Measurements from ENCODE around the gene FAM50A.

The FAM50A gene

DNA sequence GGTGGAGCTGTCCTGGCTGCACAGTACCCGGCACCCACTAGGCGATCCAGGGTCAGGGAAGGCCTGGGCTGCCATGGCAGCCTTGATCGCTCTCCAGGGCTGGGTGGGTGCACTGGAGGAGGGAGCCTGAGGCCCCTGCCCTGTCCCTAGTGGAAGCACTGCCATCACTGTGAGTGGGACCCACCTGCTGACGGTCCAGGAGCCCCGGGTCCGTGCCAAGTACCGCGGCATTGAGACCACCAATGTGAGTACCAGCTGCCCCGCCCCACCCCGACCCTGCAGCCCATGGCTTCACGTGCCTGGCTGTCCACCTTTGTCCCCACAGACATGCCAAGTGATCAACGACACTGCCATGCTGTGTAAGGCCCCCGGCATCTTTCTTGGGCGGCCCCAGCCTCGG, 23.0 kb downstream of the FAM50A start:
- DNase-seq = no peak

DNA sequence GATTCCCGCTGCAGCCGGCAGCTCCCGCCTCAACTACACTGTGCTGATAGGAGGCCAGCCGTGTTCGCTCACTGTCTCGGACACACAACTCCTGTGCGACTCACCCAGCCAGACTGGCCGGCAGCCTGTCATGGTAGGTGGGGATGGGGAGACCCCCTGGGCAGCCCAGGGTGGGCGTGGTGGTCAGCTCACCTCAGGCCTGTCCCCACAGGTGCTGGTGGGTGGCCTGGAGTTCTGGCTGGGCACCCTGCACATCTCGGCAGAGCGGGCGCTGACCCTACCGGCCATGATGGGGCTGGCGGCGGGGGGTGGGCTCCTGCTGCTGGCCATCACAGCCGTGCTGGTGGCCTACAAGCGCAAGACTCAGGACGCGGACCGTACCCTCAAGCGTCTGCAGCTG, 23.6 kb downstream of the FAM50A start:
- no peak for DNase-seq

DNA sequence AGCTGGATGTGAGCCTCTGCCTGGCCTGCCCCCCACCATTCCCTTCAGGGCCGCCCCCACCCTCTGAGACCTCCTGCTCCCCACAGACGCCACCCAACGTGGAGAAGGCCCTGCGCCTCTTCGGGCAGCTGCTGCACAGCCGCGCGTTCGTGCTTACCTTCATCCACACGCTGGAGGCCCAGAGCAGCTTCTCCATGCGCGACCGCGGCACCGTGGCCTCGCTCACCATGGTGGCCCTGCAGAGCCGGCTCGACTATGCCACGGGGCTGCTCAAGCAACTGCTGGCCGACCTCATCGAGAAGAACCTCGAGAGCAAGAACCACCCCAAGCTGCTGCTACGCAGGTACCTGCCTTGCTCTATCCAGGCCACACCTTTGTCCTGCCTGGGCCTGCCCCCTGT, 24.3 kb downstream of the FAM50A start:
- DNase-seq = no peak

DNA sequence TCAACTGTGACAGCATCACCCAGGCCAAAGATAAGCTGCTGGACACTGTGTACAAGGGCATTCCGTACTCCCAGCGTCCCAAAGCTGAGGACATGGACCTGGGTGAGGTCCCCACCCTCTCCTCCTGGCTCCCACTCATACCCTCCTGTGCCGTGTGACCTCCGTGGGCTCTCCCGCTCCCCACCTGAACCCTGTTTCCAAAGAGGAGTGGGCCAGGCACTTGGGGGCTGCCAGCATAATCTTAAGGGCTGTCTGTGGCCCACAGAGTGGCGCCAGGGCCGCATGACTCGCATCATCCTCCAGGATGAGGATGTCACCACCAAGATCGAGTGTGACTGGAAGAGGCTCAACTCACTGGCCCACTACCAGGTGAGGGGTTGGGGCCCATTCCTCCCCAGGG, 25.2 kb downstream of the FAM50A start:
- no peak for DNase-seq

DNA sequence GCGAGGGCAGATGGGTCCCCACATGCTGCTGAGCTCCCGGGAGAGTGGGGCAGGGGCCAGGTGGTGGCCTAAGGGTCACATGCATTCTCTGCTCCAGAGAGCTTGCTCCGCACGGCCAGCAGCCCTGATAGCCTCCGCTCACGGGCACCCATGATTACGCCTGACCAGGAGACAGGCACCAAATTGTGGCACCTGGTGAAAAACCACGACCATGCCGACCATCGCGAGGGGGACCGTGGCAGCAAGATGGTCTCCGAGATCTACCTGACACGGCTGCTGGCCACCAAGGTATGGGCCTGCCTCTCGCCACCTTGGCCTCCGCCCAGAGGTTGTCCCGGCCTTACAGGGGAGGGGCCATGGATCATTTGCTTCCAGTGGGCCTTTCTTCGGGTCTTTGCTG, 25.9 kb downstream of the FAM50A start:
- no peak for DNase-seq

- DNase-seq = no peak
Observed at GRCh38 chrX:154470434-154470833, 26.5 kb downstream of the FAM50A start.

DNA sequence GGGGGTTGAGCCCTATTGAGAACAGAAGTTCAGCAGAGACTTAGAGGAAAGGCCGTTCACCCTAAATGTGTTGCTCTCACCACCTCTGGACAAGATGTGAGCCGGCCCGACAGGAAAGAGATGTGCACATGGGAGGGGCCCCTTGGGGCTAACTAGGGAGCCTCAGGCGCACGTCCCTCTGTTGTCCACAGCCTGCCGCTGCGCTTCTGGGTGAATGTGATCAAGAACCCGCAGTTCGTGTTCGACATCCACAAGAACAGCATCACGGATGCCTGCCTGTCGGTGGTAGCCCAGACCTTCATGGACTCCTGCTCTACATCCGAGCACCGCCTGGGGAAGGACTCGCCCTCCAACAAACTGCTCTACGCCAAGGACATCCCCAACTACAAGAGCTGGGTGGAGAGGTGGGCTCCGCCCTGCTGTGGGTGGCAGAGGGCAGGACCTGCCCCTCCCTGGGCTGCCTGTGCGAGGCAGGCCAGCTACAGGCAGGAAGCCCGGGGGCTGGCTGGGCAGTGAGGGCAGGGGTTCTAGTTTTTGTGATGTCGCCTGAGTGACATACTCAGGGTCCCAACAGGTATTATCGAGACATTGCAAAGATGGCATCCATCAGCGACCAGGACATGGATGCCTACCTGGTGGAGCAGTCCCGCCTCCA, 27.1 kb downstream of the FAM50A start:
- no peak for DNase-seq

- DNase-seq = no peak
Observed at GRCh38 chrX:154471839-154472684, 28.1 kb downstream of the FAM50A start.

DNA sequence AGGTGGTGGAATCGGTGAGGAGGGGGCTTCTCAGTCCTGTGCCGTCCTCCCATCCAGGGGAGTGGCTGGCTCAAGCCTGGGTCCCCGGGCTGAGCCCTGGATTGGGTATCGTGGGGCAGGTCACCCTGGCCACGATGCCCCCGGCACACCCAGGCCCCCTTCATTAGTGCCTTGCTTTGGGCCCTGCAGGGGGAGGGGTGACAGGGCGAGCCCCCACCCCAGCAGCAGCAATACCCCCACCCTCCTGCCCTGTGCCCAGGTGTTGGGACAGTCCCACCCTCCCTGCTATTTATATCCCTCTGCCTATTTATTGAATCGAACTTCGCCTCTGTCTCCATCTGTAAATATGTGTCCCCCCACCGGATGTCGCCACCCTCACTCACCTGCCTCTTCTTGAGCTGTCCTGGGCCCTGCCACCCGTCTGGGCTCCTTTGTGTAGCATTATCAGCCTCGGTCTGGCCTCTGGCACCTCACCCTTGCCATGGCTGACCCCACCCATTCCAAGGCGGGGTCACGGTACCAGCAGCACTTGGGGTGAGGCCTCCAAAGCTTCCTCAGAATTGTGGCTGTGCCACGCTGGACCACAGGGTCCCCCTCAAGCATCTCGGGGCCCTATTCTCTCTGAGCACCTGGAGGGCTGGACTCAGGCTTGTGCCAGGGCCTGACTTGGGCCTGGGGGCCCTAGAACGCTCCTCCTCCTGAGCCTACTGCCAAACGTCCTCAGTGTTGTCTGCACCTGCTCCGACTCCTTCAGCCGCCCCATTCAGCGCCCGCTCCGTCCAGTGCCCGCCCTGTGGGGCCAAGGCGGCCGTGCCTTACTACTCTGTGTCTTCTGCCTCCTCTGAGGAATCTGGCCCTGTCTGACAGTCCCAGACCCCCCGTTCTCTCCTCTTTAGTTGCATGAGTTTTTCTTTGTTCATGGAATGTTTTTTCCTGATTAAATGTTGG, 29.0 kb downstream of the FAM50A start:
- no peak for DNase-seq

GRCh38 chrX:154473683-154474082, 29.7 kb downstream of the FAM50A start:
- no peak for DNase-seq

- no peak for DNase-seq
Observed at GRCh38 chrX:154476821-154477220, 32.9 kb downstream of the FAM50A start.

DNA sequence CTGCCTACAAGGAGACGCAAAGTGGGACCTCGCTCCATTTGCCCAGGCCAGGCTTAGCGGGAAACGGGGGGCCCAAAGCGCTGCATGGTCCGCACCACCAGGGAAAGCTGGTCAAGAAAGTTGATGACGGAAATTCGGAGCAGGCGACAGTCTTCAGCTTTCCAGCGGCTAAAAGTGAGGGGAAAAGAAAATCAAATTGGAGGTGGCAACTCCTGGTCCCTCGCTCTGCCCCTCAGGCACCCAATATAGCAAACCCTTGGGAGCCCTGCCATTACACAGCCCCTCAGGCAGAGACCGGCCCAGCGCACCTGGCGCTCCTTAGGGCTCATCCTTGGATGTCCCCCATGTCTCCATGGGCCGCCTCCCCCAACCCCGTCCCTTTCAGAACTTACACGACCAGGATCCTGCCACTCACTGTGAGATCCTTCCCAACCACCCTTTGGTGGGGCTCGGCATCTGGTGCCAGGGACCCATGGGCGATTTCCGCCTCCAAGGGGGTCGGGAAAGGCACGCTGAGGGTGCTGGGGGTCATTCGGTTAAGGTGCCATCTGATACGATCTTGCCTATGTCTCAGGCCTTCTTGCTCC, 34.0 kb downstream of the FAM50A start:
- peak in 1 of 3 experiments; percentile 41 for DNase-seq

DNA sequence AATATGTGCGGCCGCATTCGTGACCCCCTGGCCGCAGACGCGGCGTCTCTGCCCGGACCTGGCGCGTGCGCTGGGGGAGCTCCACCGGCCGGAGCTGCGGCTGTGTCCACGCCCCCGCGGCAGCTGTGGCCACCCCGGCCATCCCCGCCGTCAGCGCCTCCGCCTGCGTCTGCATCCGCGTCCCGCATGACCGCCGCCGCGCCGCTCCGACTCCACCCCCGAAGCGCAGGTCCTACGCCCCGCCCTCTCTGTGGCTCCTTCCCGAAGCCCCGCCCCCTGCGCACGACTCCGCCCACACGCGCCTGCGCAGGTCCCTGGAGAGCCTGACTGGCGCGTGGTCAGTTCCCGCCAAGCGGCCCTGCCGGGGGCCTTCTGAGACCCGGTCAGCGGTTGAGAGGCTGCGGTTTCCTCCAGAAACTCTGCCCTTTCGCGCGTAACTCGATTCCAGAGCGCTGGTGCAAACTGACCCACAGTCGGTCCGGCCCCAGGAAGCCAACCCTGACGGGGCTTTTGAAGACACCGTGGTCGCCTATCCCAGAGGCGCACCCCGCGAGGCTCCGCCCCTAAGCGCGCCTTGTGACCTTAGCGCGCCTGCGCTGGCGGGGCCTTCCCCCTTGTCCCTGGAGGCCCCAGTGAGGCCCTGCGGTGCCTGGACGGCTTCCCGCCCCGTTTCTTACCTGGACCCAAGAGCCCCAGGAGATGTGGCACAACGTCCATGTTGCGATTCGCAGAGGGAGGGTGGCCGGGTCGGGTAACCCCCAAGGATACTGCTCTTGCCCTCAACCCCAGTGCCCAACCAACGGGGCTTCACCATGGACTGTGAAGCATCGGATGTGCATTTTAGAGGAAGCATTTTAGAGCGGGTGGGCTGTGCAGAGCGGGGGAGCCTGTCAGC, 35.0 kb downstream of the FAM50A start, which contains the start of gene LAGE3:
TSS of gene LAGE3 (minus strand) at position 554 of the 895 bp plus-strand sequence. CDS start at position 188, 366 bp downstream.
- peak; percentile 95 to 97 (median 96) for DNase-seq

DNA sequence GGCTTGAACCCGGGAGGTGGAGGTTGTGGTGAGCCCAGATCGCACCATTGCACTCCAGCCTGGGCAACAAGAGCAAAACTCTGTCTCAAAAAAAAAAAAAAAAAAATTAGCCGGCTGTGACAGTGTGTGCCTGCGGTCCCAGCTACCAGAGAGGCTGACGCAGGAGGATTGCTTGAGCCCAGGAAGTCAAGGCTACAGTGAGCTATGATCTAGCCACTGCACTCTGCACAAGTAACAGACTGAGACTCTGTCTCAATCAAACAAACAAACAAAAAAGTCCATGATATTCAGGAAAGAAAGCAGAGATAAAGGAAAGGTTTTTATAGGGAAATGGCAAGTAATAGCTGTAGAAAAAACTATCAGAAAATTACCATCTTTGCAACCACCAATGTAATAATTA, 37.3 kb downstream of the FAM50A start:
- no peak for DNase-seq

- DNase-seq = peak in 1 of 3 experiments; percentile 61
Observed at GRCh38 chrX:154481911-154482601, 38.1 kb downstream of the FAM50A start.

- DNase-seq = no peak
Observed at GRCh38 chrX:154482786-154483185, 38.8 kb downstream of the FAM50A start.

DNA sequence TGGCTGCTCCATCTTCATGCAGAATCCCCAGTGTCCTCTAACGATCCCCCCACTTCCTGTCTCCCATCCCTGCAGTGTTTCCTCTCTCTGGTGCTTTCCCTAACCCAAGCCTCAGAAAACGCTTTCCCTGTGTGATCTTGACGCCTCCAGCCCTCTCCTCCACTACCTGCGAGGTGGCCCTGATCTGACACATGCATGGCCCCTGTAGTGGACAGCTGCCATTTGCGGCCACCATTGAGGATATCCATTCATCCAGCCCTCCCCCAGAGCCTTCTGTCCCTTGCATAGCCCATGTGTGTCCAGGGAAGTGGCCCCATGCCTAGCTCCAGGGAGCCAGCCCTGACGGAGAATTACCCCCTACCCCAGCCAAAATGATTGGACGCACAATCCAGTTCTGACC, 39.4 kb downstream of the FAM50A start:
- no peak for DNase-seq

DNA sequence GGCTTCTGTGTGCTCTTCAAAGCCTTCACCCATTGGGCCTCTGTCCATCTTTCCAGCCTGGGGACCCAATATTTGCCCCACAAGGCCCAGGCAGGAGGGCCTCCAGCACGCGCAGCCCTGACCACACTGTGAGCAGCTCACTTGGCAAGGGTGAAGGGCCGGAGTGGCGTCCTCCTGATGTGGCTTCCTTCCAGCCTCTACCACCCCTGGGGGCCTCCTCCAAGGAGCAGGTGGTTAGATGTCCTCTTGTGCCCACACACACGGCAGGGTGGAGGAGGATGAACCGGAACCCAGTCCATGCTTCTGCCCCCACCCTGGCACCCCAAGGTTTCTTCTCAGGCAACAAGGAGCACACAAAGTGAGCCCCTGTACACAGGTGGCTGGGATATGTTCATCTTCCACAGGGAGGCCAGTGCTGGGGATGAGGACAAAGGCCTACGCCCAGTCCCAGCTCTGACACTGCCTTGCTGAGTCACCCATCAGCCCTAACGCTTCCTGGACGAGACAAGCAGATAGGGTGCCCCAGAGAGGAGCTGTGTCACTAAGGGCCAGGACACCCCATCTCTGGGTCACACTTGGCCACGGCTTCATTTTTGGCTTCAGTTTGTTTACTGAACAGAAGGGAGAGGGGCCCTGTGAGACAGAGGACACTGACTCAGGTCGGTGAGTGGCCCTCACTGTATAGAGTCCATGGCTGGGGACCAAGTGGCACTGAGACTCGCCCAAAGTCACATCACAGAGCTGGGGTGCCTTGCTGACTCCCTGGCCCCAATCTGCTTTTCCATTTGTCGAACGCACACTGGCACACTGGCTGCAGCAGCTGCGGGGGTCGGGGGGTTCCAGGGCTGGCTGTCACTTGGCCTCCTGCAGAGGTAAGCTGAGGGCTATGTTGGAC, 40.6 kb downstream of the FAM50A start:
- no peak for DNase-seq

DNA sequence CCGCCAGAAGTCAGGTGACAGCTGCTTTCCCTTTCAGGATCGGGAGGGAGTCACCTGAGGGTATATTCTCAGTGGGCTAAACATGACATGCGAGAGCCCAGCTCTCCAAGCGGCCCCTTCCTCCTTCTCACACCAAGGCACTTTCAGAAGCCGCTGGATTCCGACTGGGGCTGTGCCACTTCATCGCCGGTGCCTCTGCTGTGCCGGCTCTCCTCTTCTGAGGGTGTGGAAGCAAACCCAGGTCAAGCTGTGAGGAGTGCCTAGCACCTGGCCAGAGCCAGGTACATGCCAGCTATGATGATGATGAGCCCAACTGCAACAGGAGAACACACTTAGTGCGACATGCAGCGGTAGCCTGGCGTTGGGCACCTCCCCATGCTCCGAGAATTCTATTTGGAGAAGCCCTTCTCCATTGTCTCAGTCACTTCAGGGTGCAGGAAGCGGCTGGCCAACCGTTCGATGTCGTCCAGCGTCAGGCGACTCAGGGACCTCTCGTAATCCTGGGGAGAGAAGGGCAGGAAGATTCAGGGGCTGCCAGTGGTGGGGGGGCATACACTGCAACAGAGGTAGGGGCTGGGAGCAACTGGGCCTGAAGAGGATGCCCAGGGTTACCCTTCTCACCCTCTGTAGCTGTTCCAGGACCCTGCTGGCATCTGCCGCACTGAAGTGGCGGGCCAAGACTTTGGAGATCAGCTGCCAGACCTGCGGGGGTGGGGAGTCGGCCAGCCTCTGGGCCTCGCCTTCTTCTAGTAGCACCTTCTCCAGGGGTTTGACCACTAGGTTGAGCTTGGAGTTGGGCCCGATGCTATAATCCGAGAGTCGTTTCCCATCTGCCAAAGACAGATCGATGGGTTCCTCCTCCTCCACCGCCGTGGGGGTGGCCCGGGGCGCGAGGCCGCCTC, 41.5 kb downstream of the FAM50A start:
- DNase-seq = peak in 2 of 3 experiments; percentile 41 to 60
